Stimulated activated CD8-positive, alpha-beta memory T cell treated with anti-CD3 and anti-CD28 coated beads, Interleukin-2, amount 100 ng/mL, for 48 hours (primary cell): ENCODE measurements around the gene IRF1.
A peak's percentile ranks its signal among the peaks of the same experiment; 100 is the strongest.
"Not testable (repeated sequence)": the region's sequence is repeated elsewhere in the genome, so short reads cannot be mapped to it uniquely, and the experiment has no call there.

Source experiments
- DNase-seq, 2 donors: peaks; one replicate each; pipeline ENCODE4 v3.0.0-alpha.2; 2020; ENCODE audit warnings: low read depth in 2 of 2

The IRF1 gene

GRCh38 chr5:132439521-132440089, 51.0 kb downstream of the IRF1 start:
- no peak for DNase-seq

- DNase-seq, result no peak
Measured at GRCh38 chr5:132438917-132439316, 51.7 kb downstream of the IRF1 start.

- DNase-seq, result not testable (repeated sequence)
Measured at GRCh38 chr5:132438267-132438645, 52.3 kb downstream of the IRF1 start.

GRCh38 chr5:132437604-132438266, 52.8 kb downstream of the IRF1 start:
- peak; percentile 45 to 52 for DNase-seq

- DNase-seq, result no peak
Measured at GRCh38 chr5:132436936-132437335, 53.6 kb downstream of the IRF1 start.

- DNase-seq, result no peak
Measured at GRCh38 chr5:132435886-132436285, 54.7 kb downstream of the IRF1 start.

GRCh38 chr5:132435447-132435846, 55.1 kb downstream of the IRF1 start:
- DNase-seq, result no peak

- no peak for DNase-seq
Measured at GRCh38 chr5:132434416-132435286, 55.9 kb downstream of the IRF1 start.

GRCh38 chr5:132433141-132433540, 57.4 kb downstream of the IRF1 start:
- DNase-seq, result no peak

GRCh38 chr5:132431632-132432031, 58.9 kb downstream of the IRF1 start:
- no peak for DNase-seq
